VCaP (cell line): ENCODE results near the gene CFAP45.

ENCODE experiments used
- H3K27ac ChIP-seq: fragments of 450-650 bp; 2 replicates; pipeline ENCODE4 v1.5.1; 2017
- TF ChIP-seq, protein P1 (sequence below): fragments of 450-650 bp; conservative IDR thresholded peaks from 2 replicates; pipeline ENCODE4 v1.5.1; 2017; ENCODE audit warnings: mild to moderate bottlenecking, moderate library complexity

Gene CFAP45

DNA sequence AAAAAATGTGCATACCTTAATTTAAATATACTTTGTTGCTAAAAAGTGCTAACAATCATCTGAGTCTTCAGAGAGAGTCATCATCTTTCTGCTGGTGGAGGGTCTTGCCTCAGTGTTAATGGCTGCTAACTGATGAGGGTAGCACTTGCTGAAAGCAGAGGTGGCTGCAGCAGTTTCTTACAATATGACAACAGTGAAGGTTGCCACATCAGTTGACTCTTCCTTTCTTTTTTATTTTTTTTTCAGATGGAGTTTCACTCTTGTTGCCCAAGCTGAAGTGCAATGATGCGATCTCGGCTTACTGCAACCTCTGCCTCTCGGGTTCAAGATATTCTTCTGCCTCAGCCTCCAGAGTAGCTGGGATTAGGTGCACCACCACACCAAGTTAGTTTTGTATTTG lies 2.6 kb upstream of the CFAP45 start:
- no peak overlapping the region; the same call in 1 of the 2 replicates for H3K27ac ChIP-seq
- TF ChIP-seq, protein P1, sequence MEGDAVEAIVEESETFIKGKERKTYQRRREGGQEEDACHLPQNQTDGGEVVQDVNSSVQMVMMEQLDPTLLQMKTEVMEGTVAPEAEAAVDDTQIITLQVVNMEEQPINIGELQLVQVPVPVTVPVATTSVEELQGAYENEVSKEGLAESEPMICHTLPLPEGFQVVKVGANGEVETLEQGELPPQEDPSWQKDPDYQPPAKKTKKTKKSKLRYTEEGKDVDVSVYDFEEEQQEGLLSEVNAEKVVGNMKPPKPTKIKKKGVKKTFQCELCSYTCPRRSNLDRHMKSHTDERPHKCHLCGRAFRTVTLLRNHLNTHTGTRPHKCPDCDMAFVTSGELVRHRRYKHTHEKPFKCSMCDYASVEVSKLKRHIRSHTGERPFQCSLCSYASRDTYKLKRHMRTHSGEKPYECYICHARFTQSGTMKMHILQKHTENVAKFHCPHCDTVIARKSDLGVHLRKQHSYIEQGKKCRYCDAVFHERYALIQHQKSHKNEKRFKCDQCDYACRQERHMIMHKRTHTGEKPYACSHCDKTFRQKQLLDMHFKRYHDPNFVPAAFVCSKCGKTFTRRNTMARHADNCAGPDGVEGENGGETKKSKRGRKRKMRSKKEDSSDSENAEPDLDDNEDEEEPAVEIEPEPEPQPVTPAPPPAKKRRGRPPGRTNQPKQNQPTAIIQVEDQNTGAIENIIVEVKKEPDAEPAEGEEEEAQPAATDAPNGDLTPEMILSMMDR, result no peak

DNA sequence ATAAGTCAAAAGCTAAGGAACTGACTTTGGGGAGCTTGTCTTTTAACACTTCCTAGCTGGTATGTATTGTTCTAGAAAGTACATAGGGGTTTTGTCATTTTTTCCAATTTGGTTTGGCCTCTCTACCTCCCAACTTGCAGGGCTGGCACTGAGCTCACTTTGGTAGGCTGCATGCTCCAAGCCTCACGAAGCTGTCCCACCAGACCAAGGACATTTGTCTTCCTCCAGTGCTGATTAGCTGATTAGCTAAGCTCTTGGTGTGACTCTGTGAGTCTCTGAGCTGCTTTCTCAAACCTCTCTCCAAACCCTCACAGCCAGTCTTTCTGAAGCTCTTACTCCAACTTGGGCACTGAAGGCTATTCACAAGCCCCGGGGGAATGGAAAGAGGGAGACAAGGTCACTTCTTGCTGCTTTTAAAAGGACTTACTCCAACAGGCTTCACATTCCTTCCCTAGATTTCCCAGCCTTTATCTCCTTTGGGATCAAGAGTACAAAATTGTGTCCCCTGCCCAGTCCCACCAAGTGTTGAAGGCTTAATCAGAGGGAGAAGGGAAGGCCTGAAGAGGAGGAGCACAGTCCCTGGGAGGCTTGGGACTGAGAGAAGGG lies 893 bp upstream of the CFAP45 start:
- TF ChIP-seq, protein P1, result no peak
- H3K27ac ChIP-seq, result peak overlapping the region; percentile 75

DNA sequence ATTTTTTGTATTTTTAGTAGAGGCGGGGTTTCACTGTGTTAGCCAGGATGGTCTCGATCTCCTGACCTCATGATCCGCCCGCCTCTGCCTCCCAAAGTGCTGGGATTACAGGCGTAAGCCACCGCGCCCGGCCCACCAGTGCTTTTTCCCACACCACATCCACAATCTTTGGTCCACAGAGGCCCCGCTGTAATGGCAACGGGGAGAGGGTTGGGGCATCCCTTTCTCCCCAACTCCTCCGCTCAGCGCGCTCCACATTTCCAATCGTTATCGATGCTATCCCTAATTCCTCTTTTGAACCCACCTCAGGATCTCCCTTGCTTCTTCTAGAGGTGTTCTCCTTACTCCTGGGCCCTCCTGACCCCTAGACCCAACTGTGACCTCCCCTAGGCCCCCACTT lies 331 bp downstream of the CFAP45 start:
- H3K27ac ChIP-seq, result peak overlapping the region; percentile 75

DNA sequence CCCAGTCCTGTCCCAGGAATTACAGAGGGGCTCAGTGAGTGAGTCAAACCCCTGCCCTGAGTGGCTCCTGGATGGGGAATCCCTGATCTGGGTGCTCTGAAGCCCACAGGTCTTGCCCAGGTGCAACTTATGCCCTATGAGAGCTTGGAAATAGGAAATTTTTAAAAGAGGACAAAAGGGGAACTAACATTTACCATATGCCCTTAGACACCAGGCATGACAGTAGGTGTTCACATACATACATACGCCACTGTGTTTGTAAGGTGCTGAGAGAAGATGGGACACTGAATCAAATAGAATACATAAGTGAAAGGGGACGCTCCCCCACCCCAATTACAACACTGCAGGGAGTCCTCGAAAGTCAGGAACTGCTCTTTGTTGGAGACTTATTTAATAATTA lies 1.4 kb downstream of the CFAP45 start:
- TF ChIP-seq, protein P1, result no peak
- no peak overlapping the region for H3K27ac ChIP-seq

DNA sequence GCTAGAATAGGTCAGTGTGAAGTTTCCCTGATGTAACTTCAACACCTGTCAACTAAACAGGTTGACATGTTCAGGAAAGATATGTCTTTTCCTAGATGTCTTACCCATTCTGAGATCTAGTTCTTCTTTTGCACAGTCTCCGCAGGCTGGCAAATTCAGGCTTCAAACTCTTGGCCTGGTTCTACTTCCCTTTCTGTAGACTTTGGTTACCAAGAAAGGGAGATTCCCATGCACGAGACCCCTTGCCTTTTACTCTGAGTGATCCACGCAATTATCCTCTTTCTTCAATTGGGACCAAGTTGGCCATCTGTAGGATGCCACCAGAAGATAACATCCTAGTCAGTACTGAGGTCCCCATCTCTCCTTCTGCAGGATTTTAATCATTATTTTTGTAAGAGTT lies 2.0 kb downstream of the CFAP45 start:
- no peak overlapping the region for H3K27ac ChIP-seq
- TF ChIP-seq, protein P1, result no peak

DNA sequence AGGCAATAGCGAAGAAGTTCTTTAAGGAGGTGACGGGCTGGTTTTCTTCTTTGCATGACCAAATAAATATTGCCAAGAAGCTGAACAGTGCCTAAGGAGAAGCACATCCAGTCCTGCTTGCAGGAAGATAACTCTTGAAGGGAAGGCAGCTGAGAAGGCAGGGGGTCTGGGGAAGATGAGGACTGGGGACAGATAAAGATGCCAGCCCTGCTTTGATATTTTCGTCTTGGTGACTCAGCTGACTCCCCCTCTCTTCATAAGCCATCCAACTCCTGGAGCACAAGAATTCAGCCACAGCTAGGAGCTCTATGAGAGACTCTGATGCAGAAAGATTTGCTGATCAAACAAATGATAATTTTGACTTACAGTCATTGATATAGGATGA lies 3.4 kb downstream of the CFAP45 start:
- TF ChIP-seq, protein P1, result no peak
- no peak overlapping the region for H3K27ac ChIP-seq

DNA sequence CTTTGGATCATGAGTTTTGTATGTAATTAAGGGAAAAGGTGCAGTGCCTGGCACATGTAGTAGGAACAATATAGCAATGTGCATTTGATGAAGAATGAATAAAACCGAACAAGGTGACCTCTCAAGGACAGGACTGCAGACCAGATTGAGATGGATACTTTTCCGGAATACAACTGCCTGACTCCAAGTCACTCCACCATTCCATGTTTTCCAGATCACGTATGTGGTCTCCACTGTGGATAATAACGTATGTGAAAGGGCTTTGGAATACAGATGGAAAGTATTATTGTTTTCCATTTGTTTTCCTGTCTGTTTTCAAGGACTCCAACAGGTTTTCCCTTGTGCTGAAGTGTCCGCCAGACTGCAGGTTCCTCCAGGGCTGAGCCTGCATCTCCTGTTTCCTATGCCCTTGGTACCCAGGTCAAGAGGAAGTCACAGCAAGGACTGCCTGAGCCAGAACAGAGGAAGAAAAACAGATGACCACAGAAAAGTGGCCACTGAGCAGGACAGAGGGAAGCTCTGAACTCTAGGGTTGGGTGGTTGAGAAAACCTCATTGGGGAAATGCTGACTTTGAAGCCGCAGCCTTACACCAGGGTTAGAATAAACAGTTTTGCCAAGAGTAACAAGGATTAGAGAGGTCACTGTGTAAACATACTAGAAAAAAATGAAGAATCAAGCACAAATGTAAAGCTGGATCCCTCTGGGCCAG lies 4.0 kb downstream of the CFAP45 start:
- TF ChIP-seq, protein P1, result no peak
- no peak overlapping the region for H3K27ac ChIP-seq

DNA sequence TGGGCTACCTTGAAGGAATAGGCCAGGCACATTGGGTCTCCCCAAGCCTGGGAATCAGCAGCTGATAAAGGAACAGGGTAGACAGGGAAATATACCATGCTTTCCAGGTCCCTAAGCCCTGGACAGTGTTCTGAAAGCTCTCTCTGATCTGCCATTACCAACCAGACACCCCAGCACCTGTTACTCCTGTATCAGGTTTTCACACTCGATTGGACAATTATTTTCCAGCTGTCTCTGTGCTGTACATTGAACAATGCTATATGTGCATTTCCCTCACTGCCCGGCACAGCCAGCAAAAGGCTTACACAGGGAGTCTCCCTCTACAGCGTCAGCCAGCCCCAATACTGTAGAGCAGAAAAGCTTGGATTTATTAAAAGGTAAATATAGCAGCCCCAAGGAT lies 4.7 kb downstream of the CFAP45 start:
- H3K27ac ChIP-seq, result no peak overlapping the region
- TF ChIP-seq, protein P1, result no peak
